ENCODE data around the gene UHRF1.
A peak's percentile ranks its signal among the peaks of the same experiment; 100 is the strongest.
"Not testable (repeated sequence)": the region's sequence is repeated elsewhere in the genome, so short reads cannot be mapped to it uniquely, and the experiment has no call there.

The UHRF1 gene

DNA sequence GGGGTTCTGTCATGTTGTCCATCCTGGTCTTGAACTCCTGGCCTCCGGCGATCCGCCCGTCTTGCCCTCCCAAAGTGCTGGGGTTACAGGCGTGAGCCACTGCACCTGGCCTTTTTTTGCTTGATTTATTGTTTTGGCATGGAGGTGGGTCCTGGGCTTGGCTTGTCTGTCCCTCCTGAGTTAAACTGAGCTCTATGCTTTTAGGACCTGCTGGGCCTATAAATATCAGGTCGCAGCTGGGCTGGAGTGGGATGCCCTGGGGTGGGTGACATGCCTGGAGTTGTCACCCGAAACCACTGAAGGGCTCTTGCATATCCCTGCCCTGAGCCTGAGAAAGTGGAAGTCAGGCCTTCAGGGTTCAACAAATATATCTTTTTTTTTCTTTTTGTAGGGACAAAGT, 12.2 kb upstream of the UHRF1 start:
- no peak for DNase-seq (ENCODE audit: low read depth in 1 of 2, low spot score in 1 of 2)

- not testable (repeated sequence) for DNase-seq (ENCODE audit: low read depth in 1 of 2, low spot score in 1 of 2)
These were observed 8.4 kb upstream of the UHRF1 start for GRCh38 chr19:4900879-4901278.

GRCh38 chr19:4902796-4903195, 6.5 kb upstream of the UHRF1 start, which contains the start of gene ARRDC5:
TSS of gene ARRDC5 (minus strand) at chr19:4902896. CDS start at chr19:4902825, 71 bp downstream.
- no peak for DNase-seq (ENCODE audit: low read depth in 1 of 2, low spot score in 1 of 2)

DNA sequence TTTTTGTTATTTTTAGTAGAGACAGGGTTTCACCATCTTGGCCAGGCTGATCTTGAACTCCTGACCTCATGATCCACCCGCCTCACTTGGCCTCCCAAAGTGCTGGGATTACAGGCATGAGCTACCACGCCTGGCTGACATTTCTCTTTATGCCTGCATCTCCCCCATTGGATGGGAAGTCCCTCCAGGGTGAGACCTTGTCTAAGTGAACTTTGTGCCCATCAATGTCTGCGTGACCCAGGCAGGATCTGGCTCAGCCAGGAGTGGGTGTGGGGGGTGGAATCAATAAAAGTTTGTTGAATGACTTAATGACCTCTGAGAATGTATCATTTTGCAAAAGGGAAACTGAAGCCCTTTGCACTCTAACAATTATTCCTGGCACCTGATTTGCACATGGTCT, 4.8 kb upstream of the UHRF1 start:
- no peak for DNase-seq (ENCODE audit: low read depth in 1 of 2, low spot score in 1 of 2)

- no peak for DNase-seq (ENCODE audit: low read depth in 1 of 2, low spot score in 1 of 2)
These were observed 2.3 kb upstream of the UHRF1 start for GRCh38 chr19:4906963-4907362.

GRCh38 chr19:4908360-4908759, 941 bp upstream of the UHRF1 start:
- no peak for DNase-seq (ENCODE audit: low read depth in 1 of 2, low spot score in 1 of 2)

GRCh38 chr19:4908781-4909155, 533 bp upstream of the UHRF1 start:
- DNase-seq (ENCODE audit: low read depth in 1 of 2, low spot score in 1 of 2), result no peak

GRCh38 chr19:4909897-4910593, 744 bp downstream of the UHRF1 start:
- peak; percentile 89 to 90 for DNase-seq (ENCODE audit: low read depth in 1 of 2, low spot score in 1 of 2)

- DNase-seq (ENCODE audit: low read depth in 1 of 2, low spot score in 1 of 2), result no peak
These were observed 1.4 kb downstream of the UHRF1 start for GRCh38 chr19:4910594-4911281.

- no peak for DNase-seq (ENCODE audit: low read depth in 1 of 2, low spot score in 1 of 2)
These were observed 2.0 kb downstream of the UHRF1 start for GRCh38 chr19:4911314-4911713.

DNA sequence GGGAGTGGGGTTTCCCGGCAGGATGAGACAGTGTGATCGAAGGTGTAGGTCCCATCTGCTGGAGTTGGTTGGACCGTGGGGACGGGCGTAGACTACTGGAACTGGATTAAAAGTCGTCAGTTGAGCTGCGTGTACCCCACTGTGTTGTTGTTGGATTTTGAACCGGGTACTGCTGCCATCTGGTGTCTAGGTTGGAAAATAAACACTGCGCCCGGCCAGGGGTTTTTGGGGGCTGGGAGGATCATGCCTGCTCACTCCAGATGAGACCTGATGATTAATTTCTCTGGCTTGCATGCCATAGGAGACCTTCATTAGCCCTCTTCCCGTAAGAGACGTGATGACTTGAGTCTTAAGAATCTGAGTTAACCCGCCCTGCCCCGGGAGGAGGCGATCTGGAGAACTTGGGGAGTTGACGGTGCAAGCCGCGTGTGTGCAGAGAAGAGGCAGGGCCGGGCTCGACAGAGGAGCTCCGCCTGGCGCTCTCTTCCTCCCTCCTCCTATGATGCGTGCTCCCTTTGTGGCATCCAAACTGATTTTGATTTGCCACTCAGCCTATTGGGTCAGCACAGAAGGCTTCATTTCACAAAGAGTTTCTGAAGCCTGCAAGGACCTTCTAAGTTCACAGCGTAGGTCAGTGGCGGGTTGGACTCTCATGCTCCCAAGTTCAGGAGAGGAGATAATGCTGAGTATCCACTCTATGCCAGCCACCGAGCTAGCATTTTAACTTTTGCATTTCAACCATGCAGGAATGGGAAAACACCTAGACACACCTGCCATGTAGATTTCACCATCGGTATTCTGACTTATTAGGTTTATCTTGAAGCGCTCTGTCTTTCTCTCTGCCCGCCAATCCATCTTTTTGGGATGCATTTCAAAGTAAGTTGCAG, 2.7 kb downstream of the UHRF1 start:
- peak; percentile 29 to 51 for DNase-seq (ENCODE audit: low read depth in 1 of 2, low spot score in 1 of 2)

- peak in 1 of 2 donors; percentile 8 for DNase-seq (ENCODE audit: low read depth in 1 of 2, low spot score in 1 of 2)
These were observed 4.9 kb downstream of the UHRF1 start for GRCh38 chr19:4913996-4914735.

DNA sequence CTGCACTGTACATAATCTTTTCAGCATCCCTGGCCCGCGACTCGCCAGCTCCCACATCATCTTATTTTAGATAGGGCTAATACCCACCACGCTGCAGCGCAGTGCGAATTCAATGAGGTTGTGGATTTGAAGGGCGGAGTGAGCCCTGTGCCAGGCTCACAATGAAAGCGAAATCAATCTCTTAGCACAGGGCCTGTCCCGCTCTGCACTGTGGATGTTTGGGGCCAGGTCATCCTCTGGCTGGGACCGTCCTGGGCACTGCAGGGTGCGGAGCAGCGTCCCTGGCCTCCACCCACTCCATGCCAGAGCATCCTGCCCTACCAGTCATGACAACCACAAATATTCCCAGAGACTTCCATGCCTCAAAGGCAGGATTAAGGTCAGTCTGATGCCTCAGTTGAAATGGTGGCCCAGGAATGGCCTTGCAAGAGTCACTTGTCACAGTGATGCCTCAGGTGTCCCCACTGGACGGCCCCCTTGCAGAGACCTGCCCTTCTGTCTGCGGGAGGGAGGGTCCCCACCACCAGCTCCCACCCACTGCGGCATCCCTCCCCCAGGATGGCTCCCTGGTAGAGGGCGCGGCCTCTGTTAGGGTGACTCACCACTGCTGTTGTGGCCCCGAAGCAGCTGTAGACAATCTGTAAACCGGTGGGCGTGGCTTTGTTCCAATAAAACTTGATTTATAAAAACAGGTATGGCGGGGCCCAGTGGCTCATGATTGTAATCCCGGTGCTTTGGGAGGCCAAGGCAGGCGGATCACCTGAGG, 5.6 kb downstream of the UHRF1 start:
- DNase-seq (ENCODE audit: low read depth in 1 of 2, low spot score in 1 of 2), result peak; percentile 53 to 62

- peak in 1 of 2 donors; percentile 13 for DNase-seq (ENCODE audit: low read depth in 1 of 2, low spot score in 1 of 2)
These were observed 7.2 kb downstream of the UHRF1 start for GRCh38 chr19:4916292-4917082.

- DNase-seq (ENCODE audit: low read depth in 1 of 2, low spot score in 1 of 2), result no peak
These were observed 13.4 kb downstream of the UHRF1 start for GRCh38 chr19:4922530-4923275.

- DNase-seq (ENCODE audit: low read depth in 1 of 2, low spot score in 1 of 2), result no peak
These were observed 14.0 kb downstream of the UHRF1 start for GRCh38 chr19:4923276-4923747.

DNA sequence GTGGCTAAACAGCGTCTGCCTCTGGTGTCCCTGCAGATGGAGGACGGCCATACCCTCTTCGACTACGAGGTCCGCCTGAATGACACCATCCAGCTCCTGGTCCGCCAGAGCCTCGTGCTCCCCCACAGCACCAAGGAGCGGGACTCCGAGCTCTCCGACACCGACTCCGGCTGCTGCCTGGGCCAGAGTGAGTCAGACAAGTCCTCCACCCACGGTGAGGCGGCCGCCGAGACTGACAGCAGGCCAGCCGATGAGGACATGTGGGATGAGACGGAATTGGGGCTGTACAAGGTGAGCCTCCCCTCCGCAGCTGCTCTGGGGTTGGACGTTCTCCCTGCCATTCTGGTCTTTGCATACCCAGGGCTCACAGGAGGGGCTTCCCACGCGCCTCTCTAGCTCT, 19.9 kb downstream of the UHRF1 start:
- no peak for DNase-seq (ENCODE audit: low read depth in 1 of 2, low spot score in 1 of 2)

DNA sequence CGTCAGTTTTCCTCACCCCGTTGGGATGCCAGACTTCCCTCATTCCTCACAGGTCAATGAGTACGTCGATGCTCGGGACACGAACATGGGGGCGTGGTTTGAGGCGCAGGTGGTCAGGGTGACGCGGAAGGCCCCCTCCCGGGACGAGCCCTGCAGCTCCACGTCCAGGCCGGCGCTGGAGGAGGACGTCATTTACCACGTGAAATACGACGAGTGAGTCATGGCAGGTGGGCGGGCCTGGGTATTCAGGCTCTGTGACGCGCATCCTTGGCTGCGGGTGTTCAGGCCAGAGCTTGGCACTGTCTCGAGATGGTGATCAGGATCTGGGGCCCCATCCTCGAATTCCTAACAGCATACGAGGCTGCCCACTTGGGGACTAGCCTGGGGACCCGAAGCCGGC, 21.4 kb downstream of the UHRF1 start:
- no peak for DNase-seq (ENCODE audit: low read depth in 1 of 2, low spot score in 1 of 2)

GRCh38 chr19:4932711-4933110, 23.4 kb downstream of the UHRF1 start:
- DNase-seq (ENCODE audit: low read depth in 1 of 2, low spot score in 1 of 2), result no peak

Measured in activated T-helper 1 cell treated with anti-CD3 and anti-CD28 coated beads, Interleukin-2, amount 50 U/mL, for 16 hours (primary cell).